Loucy (cell line): ENCODE data around the gene PGBD5.

Experiments used
- H2AFZ ChIP-seq: fragments of 200-600 bp; sonication (generic); 2 replicates; pipeline ENCODE4 v1.6.0; 2016; ENCODE audit warnings: antibody characterized with exemption, mild to moderate bottlenecking, low read length, moderate library complexity
- H3F3A ChIP-seq: fragments of 200-600 bp; 2 replicates; pipeline ENCODE4 v1.6.0; 2016; ENCODE audit warnings: antibody characterized with exemption, low read depth, mild to moderate bottlenecking
- H3K27me3 ChIP-seq: fragments of 200-600 bp; sonication (generic); 2 replicates; pipeline ENCODE4 v1.6.1; 2014; ENCODE audit warnings: low read length, mild to moderate bottlenecking; ENCODE audit not compliant: insufficient read depth, poor library complexity, severe bottlenecking
- H3K36me3 ChIP-seq: fragments of 200-600 bp; sonication (generic); 2 replicates; pipeline ENCODE4 v1.6.1; 2016; ENCODE audit warnings: low read length; ENCODE audit not compliant: insufficient read depth
- H3K4me1 ChIP-seq: fragments of 200-600 bp; sonication (generic); 2 replicates; pipeline ENCODE4 v1.5.1; 2014; ENCODE audit warnings: low read length, mild to moderate bottlenecking; ENCODE audit not compliant: insufficient read depth, poor library complexity, severe bottlenecking
- H3K4me2 ChIP-seq: fragments of 200-600 bp; sonication (generic); 2 replicates; pipeline ENCODE4 v1.6.0; 2014; ENCODE audit warnings: antibody characterized with exemption, low read length, low read depth, mild to moderate bottlenecking; ENCODE audit not compliant: poor library complexity, severe bottlenecking
- H3K4me3 ChIP-seq: fragments of 200-600 bp; sonication (generic); 2 replicates; pipeline ENCODE4 v1.5.1; 2014; ENCODE audit warnings: low read length, mild to moderate bottlenecking, mixed read lengths; ENCODE audit not compliant: poor library complexity, severe bottlenecking
- H3K79me2 ChIP-seq: fragments of 200-600 bp; sonication (generic); 2 replicates; pipeline ENCODE4 v1.6.1; 2014; ENCODE audit warnings: low read length; ENCODE audit not compliant: insufficient read depth
- H3K9ac ChIP-seq: fragments of 200-600 bp; sonication (generic); 2 replicates; pipeline ENCODE4 v1.6.0; 2014; ENCODE audit warnings: mild to moderate bottlenecking, low read depth, low read length, moderate library complexity; ENCODE audit not compliant: poor library complexity, severe bottlenecking
- H3K9me2 ChIP-seq: fragments of 200-600 bp; sonication (generic); replicated peaks from 2 replicates; pipeline ENCODE4 v1.6.1; 2016; ENCODE audit warnings: low read depth, low read length, mixed read lengths
- H3K9me3 ChIP-seq: fragments of 200-600 bp; sonication (generic); 2 replicates; pipeline ENCODE4 v1.6.1; 2014; ENCODE audit warnings: mild to moderate bottlenecking, antibody characterized with exemption, low read length, low read depth; ENCODE audit not compliant: insufficient read depth
- H4K20me1 ChIP-seq: fragments of 200-600 bp; sonication (generic); 2 replicates; pipeline ENCODE4 v1.6.0; 2014; ENCODE audit warnings: antibody characterized with exemption, low read length, mild to moderate bottlenecking; ENCODE audit not compliant: insufficient read depth, poor library complexity, severe bottlenecking
- CTCF ChIP-seq: fragments of 200-600 bp; sonication (generic); conservative IDR thresholded peaks from 2 replicates; pipeline ENCODE4 v1.5.1; 2014; ENCODE audit warnings: mild to moderate bottlenecking, antibody characterized with exemption, low read length
- EZH2phosphoT487 ChIP-seq: fragments of 200-600 bp; IDR thresholded peaks from 2 replicates; pipeline ENCODE4 v1.6.1; 2018; ENCODE audit warnings: antibody characterized with exemption, mild to moderate bottlenecking, moderate library complexity, borderline replicate concordance

The PGBD5 gene

GRCh38 chr1:230456478-230456877 lies 30.3 kb upstream of the PGBD5 start:
- Histone ChIP-seq H3K4me3 (no peak overlapping the region), H2AFZ (no peak overlapping the region), H3K9me3 (no peaks in the 10 kb centered on the region), H3K79me2 (no peaks in the 10 kb centered on the region), H3K36me3 (no peaks in the 10 kb centered on the region), H3F3A (no peaks in the 10 kb centered on the region), H3K4me1 (no peaks in the 10 kb centered on the region), H4K20me1 (no peaks in the 10 kb centered on the region), H3K9me2 (0 out of 2 replicates have a peak, but pooled peaks cover 3% of the 10 kb centered on the region), H3K27me3 (no peaks in the 10 kb centered on the region), H3K4me2 (no peak overlapping the region), H3K9ac (no peak overlapping the region)
- TF ChIP-seq CTCF (no peak), EZH2phosphoT487 (no peak)

GRCh38 chr1:230455291-230455690 lies 29.2 kb upstream of the PGBD5 start:
- H3K4me1 ChIP-seq, result no peaks in the 10 kb centered on the region
- no peak overlapping the region for H3K4me2 ChIP-seq
- no peaks in the 10 kb centered on the region for H4K20me1 ChIP-seq
- no peaks in the 10 kb centered on the region for H3K36me3 ChIP-seq
- no peaks in the 10 kb centered on the region for H3K79me2 ChIP-seq
- TF ChIP-seq EZH2phosphoT487 (no peak), CTCF (no peak)
- no peak overlapping the region for H3K4me3 ChIP-seq
- H3F3A ChIP-seq, result no peaks in the 10 kb centered on the region
- no peaks in the 10 kb centered on the region for H3K9me3 ChIP-seq
- H2AFZ ChIP-seq, result no peak overlapping the region
- no peaks in the 10 kb centered on the region for H3K27me3 ChIP-seq
- no peak overlapping the region for H3K9ac ChIP-seq
- 0 out of 2 replicates have a peak, but pooled peaks cover 3% of the 10 kb centered on the region for H3K9me2 ChIP-seq

- no peak overlapping the region for H3K9ac ChIP-seq
- H3K36me3 ChIP-seq, result no peaks in the 10 kb centered on the region
- H3K79me2 ChIP-seq, result no peaks in the 10 kb centered on the region
- TF ChIP-seq CTCF (no peak), EZH2phosphoT487 (no peak)
- H2AFZ ChIP-seq, result no peak overlapping the region
- H3K27me3 ChIP-seq, result no peaks in the 10 kb centered on the region
- H3K9me3 ChIP-seq, result no peaks in the 10 kb centered on the region
- H3K4me2 ChIP-seq, result no peak overlapping the region
- H3K4me3 ChIP-seq, result no peak overlapping the region
- H3K9me2 ChIP-seq, result 0 out of 2 replicates have a peak, but pooled peaks cover 3% of the 10 kb centered on the region
- H3K4me1 ChIP-seq, result no peaks in the 10 kb centered on the region
- H3F3A ChIP-seq, result no peaks in the 10 kb centered on the region
- no peaks in the 10 kb centered on the region for H4K20me1 ChIP-seq
These were observed 27.2 kb upstream of the PGBD5 start for GRCh38 chr1:230453377-230453776.
